HG03354 (cell line): ENCODE measurements around the gene BET1L.
"Not testable (repeated sequence)": the region's sequence is repeated elsewhere in the genome, so short reads cannot be mapped to it uniquely, and the experiment has no call there.

Experiments
- ATAC-seq: cut with Tn5 transposase; IDR thresholded peaks from one replicate; pipeline ENCODE4 v1.9.1; 2021; ENCODE audit warnings: mild to moderate bottlenecking; ENCODE audit not compliant: unreplicated experiment, poor library complexity, severe bottlenecking

BET1L gene

DNA sequence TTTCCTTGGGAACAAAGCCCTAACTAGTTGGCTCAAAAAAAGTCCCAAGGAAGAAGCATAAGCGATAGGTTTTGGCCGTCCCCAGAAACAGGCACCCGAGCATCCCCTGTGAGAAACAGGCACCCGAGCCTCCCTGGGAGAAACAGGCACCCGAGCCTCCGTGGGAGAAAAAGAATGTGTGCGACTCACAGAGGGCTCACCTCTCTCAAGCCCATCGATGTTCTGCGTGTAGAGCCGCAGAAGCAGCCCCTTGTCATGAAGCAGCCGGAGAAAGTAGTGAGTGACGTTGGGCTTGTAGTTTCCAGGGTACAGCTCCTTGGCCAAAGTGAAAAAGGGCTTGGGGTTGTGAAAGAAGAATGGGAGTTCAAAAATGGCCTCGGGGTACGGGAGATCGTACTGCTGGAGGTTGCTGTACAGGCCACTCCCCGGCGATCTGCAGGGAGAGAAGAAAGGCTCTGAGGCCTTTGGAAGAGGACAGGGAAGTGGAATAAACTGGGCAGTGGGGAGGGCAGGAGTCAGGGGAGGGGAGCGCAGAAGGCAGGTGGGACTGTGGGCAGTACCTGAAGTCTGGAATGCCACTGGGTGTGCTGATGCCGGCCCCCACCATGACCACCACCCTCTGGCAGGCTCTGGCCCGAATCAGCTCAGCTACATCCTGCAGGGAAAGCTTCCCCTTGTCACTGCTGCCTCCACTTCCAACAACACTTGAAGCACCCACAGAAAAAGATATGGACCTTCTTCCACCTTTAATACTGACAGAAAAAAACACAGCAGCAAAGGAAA, 25.8 kb upstream of the BET1L start:
- ATAC-seq: no peak

- ATAC-seq: no peak
Measured at GRCh38 chr11:230431-230830, 23.2 kb upstream of the BET1L start.

DNA sequence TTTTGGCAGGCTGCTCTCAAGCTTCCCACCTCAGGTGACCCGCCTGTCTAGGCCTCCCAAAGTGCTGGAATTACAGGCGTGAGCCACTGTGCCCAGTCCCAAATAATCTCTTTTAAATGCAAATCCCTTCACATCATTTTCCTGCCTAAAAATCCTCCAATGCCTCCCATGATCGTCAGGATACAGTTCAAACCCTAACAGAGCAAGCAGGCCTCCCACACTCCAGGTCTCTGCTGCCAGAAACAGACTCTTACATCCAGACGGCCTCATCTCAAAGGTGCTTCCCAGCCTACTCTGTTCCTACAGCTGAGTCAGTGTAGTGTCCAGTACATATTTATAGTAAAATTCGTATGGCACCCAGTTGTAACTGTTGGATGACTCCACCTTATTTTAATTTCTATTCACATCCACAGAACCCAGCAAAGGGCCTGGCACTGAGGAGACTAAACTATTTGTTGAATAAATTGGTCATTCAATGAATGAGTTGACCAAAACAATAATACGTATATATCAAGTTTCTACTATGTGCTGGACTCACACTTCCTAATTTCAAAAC, 20.7 kb upstream of the BET1L start:
- ATAC-seq: no peak

DNA sequence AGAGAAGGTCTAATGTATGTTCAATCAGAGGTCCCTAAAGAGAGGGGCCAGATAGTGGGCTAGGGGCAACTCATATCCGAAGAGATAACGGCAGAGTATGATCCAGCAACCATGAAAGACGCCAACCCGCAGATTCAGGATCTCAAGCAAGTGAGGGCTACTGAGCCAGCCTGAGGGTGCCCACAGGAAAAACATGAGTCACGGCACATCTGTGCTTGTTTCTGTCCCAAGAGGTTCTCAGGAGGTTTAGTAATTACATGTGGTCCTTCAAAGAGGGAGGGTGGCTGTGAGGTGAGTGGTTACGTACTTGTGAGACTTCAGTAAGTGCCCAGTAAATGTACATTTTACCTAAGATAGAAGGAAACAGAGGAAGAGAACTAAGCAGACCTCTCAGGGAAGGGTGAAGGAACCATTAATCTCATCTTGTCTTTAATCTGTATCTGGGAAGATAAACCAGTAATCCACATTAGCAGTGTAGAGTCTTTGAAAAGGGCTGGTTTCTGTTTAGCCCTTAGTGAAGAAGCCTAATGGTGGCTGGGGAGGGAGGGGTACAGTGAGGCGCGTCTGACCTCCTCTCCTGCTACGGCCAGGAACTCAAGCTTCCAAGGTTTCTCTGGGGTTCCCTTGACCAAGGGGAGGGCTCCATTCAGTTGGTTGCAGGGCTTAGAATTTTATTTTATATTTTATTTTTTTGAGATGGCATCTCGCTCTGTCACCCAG, 18.7 kb upstream of the BET1L start:
- ATAC-seq: no peak

- ATAC-seq: no peak
Measured at GRCh38 chr11:224424-224823, 17.2 kb upstream of the BET1L start.

GRCh38 chr11:223884-224283, 16.7 kb upstream of the BET1L start:
- no peak for ATAC-seq

DNA sequence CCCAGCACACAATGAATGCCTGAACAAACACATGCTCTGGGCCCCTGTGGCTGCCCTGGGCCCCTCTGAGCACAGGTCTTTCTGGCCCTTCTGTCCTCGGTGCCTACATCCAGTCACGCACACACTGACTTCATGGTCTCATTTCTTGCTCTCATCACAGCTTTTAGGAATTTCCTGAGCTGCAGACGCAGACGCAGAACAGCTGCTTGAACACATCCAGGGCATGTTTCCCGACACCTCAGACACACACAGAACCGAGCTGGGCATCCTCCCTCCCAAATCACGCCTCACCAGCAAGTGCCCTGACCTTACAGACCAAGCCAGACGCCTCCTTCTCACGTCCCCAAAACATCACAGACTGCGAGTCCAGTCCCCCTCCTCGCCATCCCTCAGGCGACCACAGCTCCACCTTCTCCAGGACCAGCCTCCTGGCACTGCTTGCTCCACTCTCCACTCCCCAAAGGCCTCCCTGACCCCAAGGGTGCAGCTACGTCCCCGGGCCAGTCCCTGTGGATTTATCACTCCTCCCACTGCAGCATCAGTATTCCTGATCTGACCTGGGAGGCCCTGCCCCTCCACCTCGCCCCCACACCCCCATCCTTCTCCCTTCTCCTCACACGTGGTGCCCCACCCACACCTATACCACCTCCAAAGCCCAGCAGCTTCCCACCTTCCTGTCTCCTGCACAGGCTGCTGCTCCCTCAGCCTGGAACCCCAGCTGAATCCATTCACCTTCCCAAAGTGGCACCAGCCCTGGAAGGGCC, 16.0 kb upstream of the BET1L start:
- ATAC-seq: no peak

GRCh38 chr11:221998-222789, 15.0 kb upstream of the BET1L start:
- ATAC-seq: no peak

GRCh38 chr11:221539-221938, 14.3 kb upstream of the BET1L start:
- no peak for ATAC-seq

DNA sequence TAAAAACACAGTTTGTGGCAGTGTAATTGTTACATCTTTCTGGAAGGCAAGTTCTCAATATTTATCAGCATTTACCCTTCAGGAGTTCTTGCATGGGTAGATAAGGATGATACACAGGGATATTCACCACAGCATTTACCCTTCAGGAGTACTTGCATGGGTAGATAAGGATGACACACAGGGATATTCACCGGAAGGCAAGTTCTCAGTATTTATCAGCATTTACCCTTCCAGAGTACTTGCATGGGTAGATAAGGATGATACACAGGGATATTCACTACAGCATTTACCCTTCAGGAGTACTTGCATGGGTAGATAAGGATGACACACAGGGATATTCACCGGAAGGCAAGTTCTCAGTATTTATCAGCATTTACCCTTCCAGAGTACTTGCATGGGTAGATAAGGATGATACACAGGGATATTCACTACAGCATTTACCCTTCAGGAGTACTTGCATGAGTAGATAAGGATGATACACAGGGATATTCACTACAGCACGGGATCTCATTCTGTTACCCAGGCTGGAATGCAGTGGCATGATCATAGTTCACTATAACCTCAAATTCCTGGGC, 13.5 kb upstream of the BET1L start:
- ATAC-seq: not testable (repeated sequence)

DNA sequence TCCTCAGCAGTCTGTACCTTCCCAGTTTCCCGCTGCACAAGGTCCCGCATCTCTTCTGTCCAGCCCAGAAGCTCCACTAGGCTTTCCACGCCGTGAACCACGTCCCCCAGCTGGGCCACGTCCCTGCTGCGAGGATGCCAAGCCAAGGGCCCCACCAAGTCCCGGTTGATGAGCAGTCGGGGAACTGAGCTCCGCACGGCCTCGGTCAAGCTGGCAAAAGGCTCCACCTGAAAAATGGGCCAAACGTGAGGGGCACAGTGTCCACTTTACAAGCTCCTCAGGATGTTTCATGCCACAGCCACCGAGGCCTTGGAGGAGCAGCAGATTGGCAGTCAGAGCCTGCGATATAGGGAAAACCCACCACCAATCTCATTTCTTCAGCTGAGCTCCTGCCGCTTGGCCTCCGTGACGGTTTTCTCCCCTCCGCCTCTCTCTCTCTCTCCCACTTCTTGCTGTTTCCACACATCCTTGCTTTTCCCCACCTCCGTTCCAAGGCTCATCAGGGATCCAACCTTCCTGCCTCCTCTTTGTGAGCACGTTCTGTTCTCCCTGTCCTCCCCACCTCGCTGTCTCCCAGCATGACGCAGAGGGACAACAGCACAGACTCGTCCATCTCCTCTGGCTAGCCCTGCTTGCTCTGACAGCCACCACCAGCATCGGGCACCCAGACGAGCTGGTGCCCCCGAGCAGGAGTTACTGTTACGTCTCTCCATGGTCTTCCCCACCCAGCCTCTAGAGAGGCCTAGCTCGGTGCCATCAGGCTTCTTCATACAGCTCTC, 11.8 kb upstream of the BET1L start:
- no peak for ATAC-seq

- no peak for ATAC-seq
Measured at GRCh38 chr11:217704-218103, 10.5 kb upstream of the BET1L start.

DNA sequence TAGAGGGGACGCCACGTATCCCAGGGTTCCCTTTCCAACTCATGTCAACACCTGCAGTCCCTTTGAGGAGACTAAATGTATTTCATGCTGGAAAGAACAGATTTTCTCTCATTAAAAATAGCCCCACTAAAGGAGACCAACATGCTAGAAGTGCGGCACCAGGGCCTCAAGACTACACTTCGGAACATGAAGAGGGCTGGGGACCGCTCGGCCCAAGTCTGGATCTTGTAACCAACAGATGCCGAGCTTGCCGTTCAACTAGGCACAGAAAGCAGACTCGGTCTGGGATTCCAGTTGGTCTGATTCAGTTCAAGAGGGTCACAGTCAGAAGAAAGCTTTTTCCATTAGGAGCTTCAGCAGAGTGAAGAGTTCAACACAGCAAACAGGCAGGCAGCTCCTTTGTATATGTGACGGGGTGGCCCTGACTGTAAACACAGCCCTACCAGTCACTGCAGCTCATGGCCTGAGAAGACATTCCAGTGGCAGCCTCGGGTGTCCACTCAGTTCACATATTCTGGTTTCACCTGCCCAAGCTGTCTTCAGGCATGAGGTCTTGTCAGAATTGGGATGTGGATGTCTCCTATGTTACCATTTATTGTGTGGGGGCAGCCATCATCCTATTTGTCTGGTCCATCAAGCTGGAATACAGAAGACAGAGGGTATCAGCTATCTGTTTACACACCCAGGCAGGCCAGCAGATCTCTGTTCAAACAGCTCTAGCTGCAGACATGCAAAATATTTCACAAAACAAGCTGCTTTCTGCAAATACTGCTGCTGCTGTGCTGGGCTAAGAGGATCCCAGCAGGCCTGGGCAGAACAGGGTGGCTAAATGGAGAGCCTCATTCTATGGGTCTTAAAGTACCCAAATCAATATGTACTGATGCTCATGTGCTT, 9.1 kb upstream of the BET1L start:
- no peak for ATAC-seq

DNA sequence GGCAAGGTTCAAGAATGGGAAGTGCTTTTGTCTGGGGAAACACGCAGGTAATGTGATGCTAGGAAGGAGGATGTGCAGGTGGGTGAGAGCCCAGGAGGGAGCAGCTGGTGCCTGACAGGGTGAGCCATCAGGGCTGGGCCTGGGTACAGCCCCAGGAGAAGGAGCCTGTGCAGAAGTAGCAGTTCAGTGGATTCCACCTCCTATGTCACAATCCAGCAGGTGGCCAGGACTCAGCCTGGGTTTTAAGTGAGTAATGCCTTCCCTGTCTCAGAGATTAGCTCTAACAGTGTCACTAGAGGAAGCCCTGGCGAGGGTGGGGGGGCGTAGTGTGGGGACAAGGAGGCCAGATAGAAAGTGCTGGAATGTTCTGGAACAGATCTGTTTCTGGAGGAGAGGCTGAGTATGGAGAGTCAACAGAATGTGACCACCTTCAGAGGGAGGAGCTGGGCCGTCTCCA, 8.4 kb upstream of the BET1L start:
- no peak for ATAC-seq

DNA sequence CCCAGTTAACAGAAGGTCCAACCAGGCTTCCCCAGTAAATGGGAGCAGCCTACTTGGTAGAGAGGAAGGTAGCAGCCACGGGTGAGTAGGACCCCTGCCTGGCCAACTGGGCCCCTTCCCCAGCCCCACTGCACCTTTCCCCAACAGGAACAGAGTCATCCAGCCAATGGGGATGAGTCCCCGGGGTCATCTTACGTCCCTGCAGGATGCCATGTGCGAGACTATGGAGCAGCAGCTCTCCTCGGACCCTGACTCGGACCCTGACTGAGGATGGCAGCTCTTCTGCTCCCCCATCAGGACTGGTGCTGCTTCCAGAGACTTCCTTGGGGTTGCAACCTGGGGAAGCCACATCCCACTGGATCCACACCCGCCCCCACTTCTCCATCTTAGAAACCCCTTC, 6.9 kb upstream of the BET1L start:
- ATAC-seq: no peak

- ATAC-seq: no peak
Measured at GRCh38 chr11:213111-213510, 5.9 kb upstream of the BET1L start.
